Measurements from ENCODE around the gene DVL1. TPM values are rescaled to one million over a fixed set of nuclear protein-coding genes. Genes with fewer than 3 reads are reported as not detected.

The DVL1 gene
- total and polyA plus RNA-seq, 10 of the 15 experiments (the other 5 are each of a cell fraction or from before 2014, with no cell fraction given), result 0.10 to 31.1 (median 4.6) TPM

- Histone ChIP-seq H3K27me3 (replicated peaks in 1 of 2; ENCODE audit: control insufficient read depth in 2 of 2, insufficient read depth in 2 of 2, low read length in 1 of 2) (no peaks in the 10 kb centered on the region), H3K9ac (ENCODE audit: control insufficient read depth, insufficient read depth, low read length) (no peak overlapping the region), H3K36me3 (ENCODE audit: control insufficient read depth in 2 of 2, insufficient read depth in 2 of 2, low read length in 1 of 2) (no peaks in the 10 kb centered on the region), H3K4me1 (ENCODE audit: control insufficient read depth, insufficient read depth, low read length) (peaks cover 6% of the 10 kb centered on the region; the same call in 1 of the 2 replicates), H3K4me3 (no peak overlapping the region), H2AFZ (ENCODE audit: control insufficient read depth, low read depth, low read length) (no peak overlapping the region), H3K79me2 (ENCODE audit: control insufficient read depth, insufficient read depth, low read length) (peaks cover 2% of the 10 kb centered on the region), H3K27ac (ENCODE audit: control insufficient read depth, insufficient read depth) (no peak overlapping the region), H3K4me2 (ENCODE audit: control insufficient read depth, insufficient read depth) (peak overlapping the region; percentile 83), H4K20me1 (ENCODE audit: control insufficient read depth, insufficient read depth) (no peaks in the 10 kb centered on the region), H3K9me3 (replicated peaks; ENCODE audit: control insufficient read depth, insufficient read depth, low read length) (no peaks in the 10 kb centered on the region)
- RAD21 ChIA-PET (ENCODE audit: unreplicated experiment), result interaction anchor here (0.9 to 1.1 kb wide), 2 partner anchors 10 to 25 kb away, joined by 3 read pairs; no protein-coding TSS in a partner anchor
- CTCF ChIA-PET, result interaction anchor here (1.2 to 2.1 kb wide), 2 partner anchors 25 to 94 kb away, joined by 3 to 12 read pairs; no protein-coding TSS in a partner anchor
- TF ChIP-seq DPF2 (IDR thresholded peaks at IDR 0.05) (no peak), CHD2 (IDR thresholded peaks at IDR 0.05; ENCODE audit: borderline replicate concordance, low read depth, low read length) (no peak), MTA2 (IDR thresholded peaks at IDR 0.05; ENCODE audit: low read depth) (no peak), TCF3 (IDR thresholded peaks at IDR 0.05; ENCODE audit: borderline replicate concordance, insufficient read depth, low read depth, low read length) (no peak), ATF7 (IDR thresholded peaks at IDR 0.05; ENCODE audit: low read depth) (no peak), CEBPB (IDR thresholded peaks at IDR 0.05; ENCODE audit: borderline replicate concordance in 1 of 2, low read depth in 2 of 2, low read length in 2 of 2) (no peak), SMAD5 (IDR thresholded peaks at IDR 0.05; ENCODE audit: low read depth) (no peak), SMARCA5 (IDR thresholded peaks at IDR 0.05) (no peak), BHLHE40 (IDR thresholded peaks at IDR 0.05; ENCODE audit: borderline replicate concordance in 1 of 2, low read depth in 2 of 2, low read length in 1 of 2) (no peak), E2F4 (IDR thresholded peaks at IDR 0.05; ENCODE audit: low read depth, low read length) (no peak)
- BruUV-seq (replicated peaks), result no TSS peak
- POLR2A ChIA-PET, result no interaction called here
- FAIRE-seq (no peak), DNase-seq (ENCODE audit: low read depth, low spot score) (no peak), ATAC-seq (no peak)
- SMC1A ChIA-PET (ENCODE audit: uncharacterized antibody, unreplicated experiment), result no interaction called here
- 92% methylated on average over 10 of the region's 10 CpGs for WGBS (ENCODE audit: insufficient coverage, insufficient replicate concordance, low lambda C conversion rate, missing lambda C conversion rate)
- in situ Hi-C loops (cut with MboI), result no loop called here
- intact Hi-C loops (cut with micrococcal nuclease; ENCODE audit: unreplicated experiment), result no loop called here
These were observed 2.1 kb downstream of the DVL1 start for GRCh38 chr1:1347026-1347595.
